Measurements from ENCODE around the gene RNF182.

DNA sequence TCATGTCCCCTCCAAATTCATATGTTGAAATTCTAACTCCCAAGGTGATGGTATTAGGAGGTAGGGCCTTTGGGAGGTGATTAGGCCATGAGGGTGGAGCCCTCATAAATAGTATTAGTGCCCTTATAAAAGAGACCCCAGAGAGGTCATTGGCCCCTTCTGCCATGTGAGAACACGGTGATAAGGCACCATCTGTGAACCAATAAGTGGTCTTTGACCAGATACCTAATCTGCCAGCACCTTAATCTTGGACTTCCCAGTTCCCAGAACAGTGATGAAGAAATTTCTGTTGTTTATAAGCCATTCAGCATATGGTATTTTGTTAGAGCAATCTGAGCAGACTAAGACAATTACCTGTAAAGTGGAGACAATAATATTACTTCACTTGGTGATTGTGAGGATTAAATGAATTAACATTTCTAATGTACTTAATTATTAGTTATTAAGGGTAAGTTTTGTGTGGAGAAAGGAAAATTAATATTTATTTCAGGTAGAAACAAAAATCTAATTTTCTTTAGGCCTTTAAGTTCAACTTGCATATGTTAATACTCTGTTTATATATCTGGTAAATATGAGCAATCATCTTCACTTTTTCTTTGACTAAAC, 7.1 kb downstream of the RNF182 start:
- TF ChIP-seq, protein P1, sequence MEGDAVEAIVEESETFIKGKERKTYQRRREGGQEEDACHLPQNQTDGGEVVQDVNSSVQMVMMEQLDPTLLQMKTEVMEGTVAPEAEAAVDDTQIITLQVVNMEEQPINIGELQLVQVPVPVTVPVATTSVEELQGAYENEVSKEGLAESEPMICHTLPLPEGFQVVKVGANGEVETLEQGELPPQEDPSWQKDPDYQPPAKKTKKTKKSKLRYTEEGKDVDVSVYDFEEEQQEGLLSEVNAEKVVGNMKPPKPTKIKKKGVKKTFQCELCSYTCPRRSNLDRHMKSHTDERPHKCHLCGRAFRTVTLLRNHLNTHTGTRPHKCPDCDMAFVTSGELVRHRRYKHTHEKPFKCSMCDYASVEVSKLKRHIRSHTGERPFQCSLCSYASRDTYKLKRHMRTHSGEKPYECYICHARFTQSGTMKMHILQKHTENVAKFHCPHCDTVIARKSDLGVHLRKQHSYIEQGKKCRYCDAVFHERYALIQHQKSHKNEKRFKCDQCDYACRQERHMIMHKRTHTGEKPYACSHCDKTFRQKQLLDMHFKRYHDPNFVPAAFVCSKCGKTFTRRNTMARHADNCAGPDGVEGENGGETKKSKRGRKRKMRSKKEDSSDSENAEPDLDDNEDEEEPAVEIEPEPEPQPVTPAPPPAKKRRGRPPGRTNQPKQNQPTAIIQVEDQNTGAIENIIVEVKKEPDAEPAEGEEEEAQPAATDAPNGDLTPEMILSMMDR (IDR thresholded peaks at IDR 0.05) = no peak
- TF ChIP-seq POLR2AphosphoS5 (IDR thresholded peaks at IDR 0.05) = no peak
- TF ChIP-seq POLR2A (IDR thresholded peaks at IDR 0.05) = no peak

Data from prostate gland (tissue), 2 donors.